ENCODE results near the gene TMC1. TPM values are rescaled to one million over a fixed set of nuclear protein-coding genes. Genes with fewer than 3 reads are reported as not detected.

TMC1 gene
- total RNA-seq, 3 donors from 2014 or later: not detected

GRCh38 chr9:72635197-72635596 lies 113.8 kb downstream of the TMC1 start:
- H3K27me3 Mint-ChIP-seq (ENCODE audit: low read depth): peaks cover 2% of the 10 kb centered on the region
- no peak overlapping the region for H3K4me3 Mint-ChIP-seq
- H3K9me3 Mint-ChIP-seq: peaks cover 6% of the 10 kb centered on the region
- H3K4me1 Mint-ChIP-seq (ENCODE audit: low read depth): peaks cover 10% of the 10 kb centered on the region
- H3K36me3 Mint-ChIP-seq (ENCODE audit: insufficient read depth): no peaks in the 10 kb centered on the region
- DNase-seq: no peak
- ATAC-seq: peak; percentile 40 to 61

- DNase-seq (no peak), ATAC-seq (no peak)
- H3K4me1 Mint-ChIP-seq (ENCODE audit: low read depth): peaks cover 10% of the 10 kb centered on the region
- H3K4me3 Mint-ChIP-seq: no peak overlapping the region
- peaks cover 2% of the 10 kb centered on the region for H3K27me3 Mint-ChIP-seq (ENCODE audit: low read depth)
- no peaks in the 10 kb centered on the region for H3K36me3 Mint-ChIP-seq (ENCODE audit: insufficient read depth)
- H3K9me3 Mint-ChIP-seq: peaks cover 6% of the 10 kb centered on the region
Measured at GRCh38 chr9:72636621-72637020, 115.2 kb downstream of the TMC1 start.

- no peaks in the 10 kb centered on the region for H3K36me3 Mint-ChIP-seq (ENCODE audit: insufficient read depth)
- no peak for DNase-seq
- H3K4me1 Mint-ChIP-seq (ENCODE audit: low read depth): no peaks in the 10 kb centered on the region
- no peaks in the 10 kb centered on the region for H3K9me3 Mint-ChIP-seq
- H3K27me3 Mint-ChIP-seq (ENCODE audit: low read depth): peaks cover 8% of the 10 kb centered on the region
- no peak overlapping the region for H3K4me3 Mint-ChIP-seq
- ATAC-seq: no peak
Measured at GRCh38 chr9:72643651-72644050, 122.2 kb downstream of the TMC1 start.

- Mint-ChIP-seq H3K9me3 (no peaks in the 10 kb centered on the region), H3K36me3 (ENCODE audit: insufficient read depth) (no peaks in the 10 kb centered on the region), H3K4me3 (no peak overlapping the region), H3K4me1 (ENCODE audit: low read depth) (no peaks in the 10 kb centered on the region), H3K27me3 (ENCODE audit: low read depth) (peaks cover 8% of the 10 kb centered on the region)
- no peak for ATAC-seq
- no peak for DNase-seq
Measured at GRCh38 chr9:72646061-72646460, 124.7 kb downstream of the TMC1 start.

GRCh38 chr9:72648324-72649126 lies 127.1 kb downstream of the TMC1 start:
- no peak overlapping the region for H3K4me3 Mint-ChIP-seq
- peaks cover 14% of the 10 kb centered on the region for H3K27me3 Mint-ChIP-seq (ENCODE audit: low read depth)
- no peaks in the 10 kb centered on the region for H3K36me3 Mint-ChIP-seq (ENCODE audit: insufficient read depth)
- H3K4me1 Mint-ChIP-seq (ENCODE audit: low read depth): no peaks in the 10 kb centered on the region
- no peak for DNase-seq
- no peaks in the 10 kb centered on the region for H3K9me3 Mint-ChIP-seq
- no peak for ATAC-seq

GRCh38 chr9:72649127-72649442 lies 127.7 kb downstream of the TMC1 start:
- DNase-seq (no peak), ATAC-seq (no peak)
- no peaks in the 10 kb centered on the region for H3K9me3 Mint-ChIP-seq
- no peaks in the 10 kb centered on the region for H3K36me3 Mint-ChIP-seq (ENCODE audit: insufficient read depth)
- H3K4me1 Mint-ChIP-seq (ENCODE audit: low read depth): no peaks in the 10 kb centered on the region
- no peak overlapping the region for H3K4me3 Mint-ChIP-seq
- H3K27me3 Mint-ChIP-seq (ENCODE audit: low read depth): peaks cover 14% of the 10 kb centered on the region

- Mint-ChIP-seq H3K9me3 (no peaks in the 10 kb centered on the region), H3K4me1 (ENCODE audit: low read depth) (no peaks in the 10 kb centered on the region), H3K36me3 (ENCODE audit: insufficient read depth) (no peaks in the 10 kb centered on the region), H3K4me3 (no peak overlapping the region), H3K27me3 (ENCODE audit: low read depth) (peaks cover 11% of the 10 kb centered on the region)
- DNase-seq (no peak), ATAC-seq (no peak)
Measured at GRCh38 chr9:72650206-72650605, 128.8 kb downstream of the TMC1 start.

GRCh38 chr9:72656021-72656420 lies 134.6 kb downstream of the TMC1 start:
- no peaks in the 10 kb centered on the region for H3K4me1 Mint-ChIP-seq (ENCODE audit: low read depth)
- peaks cover 13% of the 10 kb centered on the region for H3K27me3 Mint-ChIP-seq (ENCODE audit: low read depth)
- H3K4me3 Mint-ChIP-seq: no peak overlapping the region
- DNase-seq (no peak), ATAC-seq (no peak)
- no peaks in the 10 kb centered on the region for H3K36me3 Mint-ChIP-seq (ENCODE audit: insufficient read depth)
- no peaks in the 10 kb centered on the region for H3K9me3 Mint-ChIP-seq

- Mint-ChIP-seq H3K36me3 (ENCODE audit: insufficient read depth) (no peaks in the 10 kb centered on the region), H3K4me1 (ENCODE audit: low read depth) (no peaks in the 10 kb centered on the region), H3K27me3 (ENCODE audit: low read depth) (peaks cover 8% of the 10 kb centered on the region), H3K9me3 (no peaks in the 10 kb centered on the region), H3K4me3 (no peak overlapping the region)
- no peak for DNase-seq
- ATAC-seq: no peak
Measured at GRCh38 chr9:72657023-72657422, 135.6 kb downstream of the TMC1 start.

- H3K27me3 Mint-ChIP-seq (ENCODE audit: low read depth): peaks cover 4% of the 10 kb centered on the region
- no peaks in the 10 kb centered on the region for H3K36me3 Mint-ChIP-seq (ENCODE audit: insufficient read depth)
Measured at GRCh38 chr9:72658703-72659102, 137.3 kb downstream of the TMC1 start.

GRCh38 chr9:72661401-72662135 lies 140.2 kb downstream of the TMC1 start:
- H3K9me3 Mint-ChIP-seq: no peaks in the 10 kb centered on the region
- no peaks in the 10 kb centered on the region for H3K36me3 Mint-ChIP-seq (ENCODE audit: insufficient read depth)
- ATAC-seq: no peak
- H3K4me1 Mint-ChIP-seq (ENCODE audit: low read depth): no peaks in the 10 kb centered on the region
- H3K27me3 Mint-ChIP-seq (ENCODE audit: low read depth): peaks cover 7% of the 10 kb centered on the region
- no peak overlapping the region for H3K4me3 Mint-ChIP-seq
- DNase-seq: no peak

More at GRCh38 chr9:72658703-72659102, 137.3 kb downstream of the TMC1 start:
- no peak overlapping the region for H3K4me3 Mint-ChIP-seq
- ATAC-seq (no peak), DNase-seq (no peak)
- no peaks in the 10 kb centered on the region for H3K9me3 Mint-ChIP-seq
- H3K4me1 Mint-ChIP-seq (ENCODE audit: low read depth): no peaks in the 10 kb centered on the region

- Mint-ChIP-seq H3K4me1 (ENCODE audit: low read depth) (no peaks in the 10 kb centered on the region), H3K9me3 (no peaks in the 10 kb centered on the region), H3K36me3 (ENCODE audit: insufficient read depth) (no peaks in the 10 kb centered on the region), H3K4me3 (no peak overlapping the region), H3K27me3 (ENCODE audit: low read depth) (peaks cover 4% of the 10 kb centered on the region)
- DNase-seq (no peak), ATAC-seq (no peak)
Measured at GRCh38 chr9:72665421-72665820, 144.0 kb downstream of the TMC1 start.

GRCh38 chr9:72667181-72667580 lies 145.8 kb downstream of the TMC1 start:
- Mint-ChIP-seq H3K4me1 (ENCODE audit: low read depth) (no peaks in the 10 kb centered on the region), H3K4me3 (no peak overlapping the region), H3K9me3 (no peaks in the 10 kb centered on the region), H3K36me3 (ENCODE audit: insufficient read depth) (no peaks in the 10 kb centered on the region), H3K27me3 (ENCODE audit: low read depth) (peaks cover 6% of the 10 kb centered on the region)
- no peak for ATAC-seq
- DNase-seq: no peak

GRCh38 chr9:72674961-72675360 lies 153.6 kb downstream of the TMC1 start:
- no peaks in the 10 kb centered on the region for H3K9me3 Mint-ChIP-seq
- DNase-seq: no peak
- no peaks in the 10 kb centered on the region for H3K36me3 Mint-ChIP-seq (ENCODE audit: insufficient read depth)
- no peaks in the 10 kb centered on the region for H3K4me1 Mint-ChIP-seq (ENCODE audit: low read depth)
- ATAC-seq: no peak
- no peak overlapping the region for H3K4me3 Mint-ChIP-seq
- H3K27me3 Mint-ChIP-seq (ENCODE audit: low read depth): peaks cover 2% of the 10 kb centered on the region

GRCh38 chr9:72675586-72675985 lies 154.2 kb downstream of the TMC1 start:
- DNase-seq (no peak), ATAC-seq (no peak)
- Mint-ChIP-seq H3K9me3 (no peaks in the 10 kb centered on the region), H3K27me3 (ENCODE audit: low read depth) (peaks cover 2% of the 10 kb centered on the region), H3K4me3 (no peak overlapping the region), H3K36me3 (ENCODE audit: insufficient read depth) (no peaks in the 10 kb centered on the region), H3K4me1 (ENCODE audit: low read depth) (no peaks in the 10 kb centered on the region)
